Measurements from ENCODE around the gene GRIPAP1. TPM values are rescaled to one million over a fixed set of nuclear protein-coding genes. Genes with fewer than 3 reads are reported as not detected.

Gene GRIPAP1
- total RNA-seq, 2 donors from 2014 or later, result 32.0 to 36.9 TPM

- no peaks in the 10 kb centered on the region for H3K27me3 ChIP-seq
- TF ChIP-seq CTCF (IDR thresholded peaks at IDR 0.05), result no peak
- H3K27ac ChIP-seq, result no peak overlapping the region
- DNase-seq, result no peak
- no peaks in the 10 kb centered on the region for H3K4me1 ChIP-seq
- no peak overlapping the region for H3K4me3 ChIP-seq
- H3K36me3 ChIP-seq, result no peaks in the 10 kb centered on the region
- no peaks in the 10 kb centered on the region for H3K9me3 ChIP-seq
- intact Hi-C loops (cut with DNase I), result no loop called here
- no peak overlapping the region for H3K9ac ChIP-seq (ENCODE audit: low read depth in 2 of 2, low read length in 2 of 2)
Measured at GRCh38 chrX:48942895-48943294, 59.2 kb downstream of the GRIPAP1 start.

GRCh38 chrX:48940404-48940955 lies 61.6 kb downstream of the GRIPAP1 start:
- H3K9me3 ChIP-seq, result no peaks in the 10 kb centered on the region
- no peaks in the 10 kb centered on the region for H3K27me3 ChIP-seq
- H3K36me3 ChIP-seq, result no peaks in the 10 kb centered on the region
- intact Hi-C loops (cut with DNase I), result no loop called here
- no peak overlapping the region for H3K4me3 ChIP-seq
- no peak for TF ChIP-seq CTCF (IDR thresholded peaks at IDR 0.05)
- no peak overlapping the region for H3K27ac ChIP-seq
- H3K9ac ChIP-seq (ENCODE audit: low read depth in 2 of 2, low read length in 2 of 2), result no peak overlapping the region
- no peaks in the 10 kb centered on the region for H3K4me1 ChIP-seq
- DNase-seq, result no peak

GRCh38 chrX:48939524-48940228 lies 62.4 kb downstream of the GRIPAP1 start:
- no peak for TF ChIP-seq CTCF (IDR thresholded peaks at IDR 0.05)
- intact Hi-C loops (cut with DNase I), result no loop called here
- H3K27ac ChIP-seq, result peak overlapping the region; percentile 27
- H3K36me3 ChIP-seq, result no peaks in the 10 kb centered on the region
- peak overlapping the region in 1 of 2 donors; percentile 38 for H3K9ac ChIP-seq (ENCODE audit: low read depth in 2 of 2, low read length in 2 of 2)
- H3K9me3 ChIP-seq, result no peaks in the 10 kb centered on the region
- no peaks in the 10 kb centered on the region for H3K4me1 ChIP-seq
- DNase-seq, result no peak
- H3K27me3 ChIP-seq, result no peaks in the 10 kb centered on the region
- no peak overlapping the region for H3K4me3 ChIP-seq

GRCh38 chrX:48938721-48939425 lies 63.2 kb downstream of the GRIPAP1 start:
- H3K9ac ChIP-seq (ENCODE audit: low read depth in 2 of 2, low read length in 2 of 2), result peak overlapping the region in 1 of 2 donors; percentile 38
- no peak overlapping the region for H3K4me3 ChIP-seq
- no peaks in the 10 kb centered on the region for H3K36me3 ChIP-seq
- TF ChIP-seq CTCF (IDR thresholded peaks at IDR 0.05), result no peak
- no peaks in the 10 kb centered on the region for H3K27me3 ChIP-seq
- peak overlapping the region; percentile 27 for H3K27ac ChIP-seq
- no peaks in the 10 kb centered on the region for H3K4me1 ChIP-seq
- intact Hi-C loops (cut with DNase I), result no loop called here
- no peak for DNase-seq
- H3K9me3 ChIP-seq, result no peaks in the 10 kb centered on the region

- Histone ChIP-seq H3K27ac (peak overlapping the region; percentile 53), H3K4me3 (no peak overlapping the region), H3K27me3 (no peaks in the 10 kb centered on the region), H3K4me1 (no peaks in the 10 kb centered on the region), H3K9ac (ENCODE audit: low read depth in 2 of 2, low read length in 2 of 2) (no peak overlapping the region), H3K36me3 (no peaks in the 10 kb centered on the region), H3K9me3 (no peaks in the 10 kb centered on the region)
- no peak for TF ChIP-seq CTCF (IDR thresholded peaks at IDR 0.05)
- intact Hi-C loops (cut with DNase I), result no loop called here
- DNase-seq, result peak; percentile 63
Measured at GRCh38 chrX:48937054-48937907, 64.8 kb downstream of the GRIPAP1 start.

Data from colonic mucosa (tissue), 4 donors.